K562 (cell line): ENCODE data around the gene HES5.

Source experiments
- EP300 ChIP-seq: IDR thresholded peaks from 2 replicates; pipeline ENCODE4 v1.6.1; 2012; ENCODE audit warnings: low read length, improper control_type of control experiment
- MCM7 ChIP-seq, 2 experiments: fragments of 450-650 bp; IDR thresholded peaks; 2 replicates each; pipeline ENCODE4 v1.6.1; 2016 to 2018
- MYBL2 ChIP-seq, 2 experiments: fragments of 450-650 bp in 1 of 2; sonication (generic) in 1 of 2; formaldehyde crosslinking in 1 of 2; IDR thresholded peaks; 2 replicates each; pipeline versions ENCODE4 v1.6.1 to v1.8.1; 2017 to 2022; ENCODE audit warnings: borderline replicate concordance in 1 of 2, inconsistent platforms in 1 of 2, low read depth in 1 of 2, mild to moderate bottlenecking in 1 of 2, missing genetic modification reagents in 1 of 2, moderate library complexity in 1 of 2
- NFYB ChIP-seq: IDR thresholded peaks from 2 replicates; pipeline ENCODE4 v1.6.1; 2011; ENCODE audit warnings: mild to moderate bottlenecking, moderate library complexity; ENCODE audit not compliant: insufficient read length; ENCODE audit errors: extremely low read depth
- PML ChIP-seq: IDR thresholded peaks from 2 replicates; pipeline ENCODE4 v1.6.1; 2012; ENCODE audit warnings: low read length, inconsistent platforms
- UBTF ChIP-seq, 2 experiments: IDR thresholded peaks; 2 replicates each; pipeline ENCODE4 v1.6.1; 2012; ENCODE audit warnings: improper control_type of control experiment in 2 of 2, low read depth in 2 of 2, low read length in 2 of 2, borderline replicate concordance in 1 of 2
- ZC3H11A ChIP-seq: IDR thresholded peaks from 2 replicates; pipeline ENCODE4 v1.6.1; 2012; ENCODE audit warnings: low read depth, low read length, improper control_type of control experiment
- ZNF175 ChIP-seq: fragments of 200-800 bp; sonication (Bioruptor generic); IDR thresholded peaks from 2 replicates; pipeline ENCODE4 v1.6.1; 2016; ENCODE audit warnings: low read depth, mild to moderate bottlenecking, missing genetic modification characterization, missing compliant biosample characterization
- ZNF24 ChIP-seq: fragments of 450-650 bp; IDR thresholded peaks from 2 replicates; pipeline ENCODE4 v1.6.1; 2016
- TF ChIP-seq, protein P1 (sequence below), 3 experiments: IDR thresholded peaks in 2 of 3; conservative IDR thresholded peaks in 1 of 3; 2 replicates each; pipeline ENCODE4 v1.5.1; 2011 to 2012; ENCODE audit warnings: low read length in 3 of 3, mild to moderate bottlenecking in 3 of 3, control low read depth in 2 of 3, improper control_type of control experiment in 1 of 3, inconsistent platforms in 1 of 3, low read depth in 1 of 3, mixed read lengths in 1 of 3, moderate library complexity in 1 of 3; ENCODE audit not compliant: insufficient read depth in 2 of 3
- TF ChIP-seq, protein P2 (sequence below), 2 experiments: fragments of 450-650 bp in 1 of 2; sonication (generic) in 1 of 2; formaldehyde crosslinking in 1 of 2; IDR thresholded peaks in 1 of 2; conservative IDR thresholded peaks in 1 of 2; 2 replicates each; pipeline versions ENCODE4 v1.6.1 to v1.8.1; 2016 to 2023; ENCODE audit warnings: mild to moderate bottlenecking in 2 of 2, moderate library complexity in 2 of 2, inconsistent platforms in 1 of 2, missing genetic modification reagents in 1 of 2

- TF ChIP-seq ZNF24 (no peak), PML (no peak), MYBL2 (IDR thresholded peaks at IDR 0.05; ENCODE audit: low read depth) (no peak), MYBL2 (CRISPR knock-in tag; IDR thresholded peaks at IDR 0.05; ENCODE audit: borderline replicate concordance) (no peak), ZC3H11A (no peak), EP300 (no peak), MCM7 (IDR thresholded peaks at IDR 0.05) (no peak), NFYB (no peak), UBTF (IDR thresholded peaks at IDR 0.05; ENCODE audit: borderline replicate concordance in 1 of 2, low read depth in 2 of 2, low read length in 2 of 2) (no peak), ZNF175 (no peak)
- TF ChIP-seq, protein P1, sequence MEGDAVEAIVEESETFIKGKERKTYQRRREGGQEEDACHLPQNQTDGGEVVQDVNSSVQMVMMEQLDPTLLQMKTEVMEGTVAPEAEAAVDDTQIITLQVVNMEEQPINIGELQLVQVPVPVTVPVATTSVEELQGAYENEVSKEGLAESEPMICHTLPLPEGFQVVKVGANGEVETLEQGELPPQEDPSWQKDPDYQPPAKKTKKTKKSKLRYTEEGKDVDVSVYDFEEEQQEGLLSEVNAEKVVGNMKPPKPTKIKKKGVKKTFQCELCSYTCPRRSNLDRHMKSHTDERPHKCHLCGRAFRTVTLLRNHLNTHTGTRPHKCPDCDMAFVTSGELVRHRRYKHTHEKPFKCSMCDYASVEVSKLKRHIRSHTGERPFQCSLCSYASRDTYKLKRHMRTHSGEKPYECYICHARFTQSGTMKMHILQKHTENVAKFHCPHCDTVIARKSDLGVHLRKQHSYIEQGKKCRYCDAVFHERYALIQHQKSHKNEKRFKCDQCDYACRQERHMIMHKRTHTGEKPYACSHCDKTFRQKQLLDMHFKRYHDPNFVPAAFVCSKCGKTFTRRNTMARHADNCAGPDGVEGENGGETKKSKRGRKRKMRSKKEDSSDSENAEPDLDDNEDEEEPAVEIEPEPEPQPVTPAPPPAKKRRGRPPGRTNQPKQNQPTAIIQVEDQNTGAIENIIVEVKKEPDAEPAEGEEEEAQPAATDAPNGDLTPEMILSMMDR (IDR thresholded peaks at IDR 0.05 in 2 of 3, conservative IDR thresholded peaks at IDR 0.05 in 1 of 3; ENCODE audit: insufficient read depth in 2 of 3, low read depth in 1 of 3, low read length in 3 of 3), result no peak
- TF ChIP-seq, protein P2, sequence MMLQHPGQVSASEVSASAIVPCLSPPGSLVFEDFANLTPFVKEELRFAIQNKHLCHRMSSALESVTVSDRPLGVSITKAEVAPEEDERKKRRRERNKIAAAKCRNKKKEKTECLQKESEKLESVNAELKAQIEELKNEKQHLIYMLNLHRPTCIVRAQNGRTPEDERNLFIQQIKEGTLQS (IDR thresholded peaks at IDR 0.05), result no peak
- TF ChIP-seq, protein P2 (CRISPR knock-in tag; conservative IDR thresholded peaks at IDR 0.05), result no peak
These were observed 30.0 kb downstream of the HES5 start for GRCh38 chr1:2499986-2500596.
